ENCODE measurements around the gene SMIM35. TPM values are rescaled to one million over a fixed set of nuclear protein-coding genes. Genes with fewer than 3 reads are reported as not detected.
"Not testable (repeated sequence)": the region's sequence is repeated elsewhere in the genome, so short reads cannot be mapped to it uniquely, and the experiment has no call there.

The SMIM35 gene
- total RNA-seq, 4 donors from 2014 or later, result not detected

- no peak for TF ChIP-seq CTCF (IDR thresholded peaks at IDR 0.05)
- TF ChIP-seq POLR2A (IDR thresholded peaks at IDR 0.05), result no peak
- no peak for DNase-seq
- H3K27me3 ChIP-seq, result no peaks in the 10 kb centered on the region
- no peak overlapping the region for H3K4me3 ChIP-seq
- peaks cover 0 to 4% (median 0%) of the 10 kb centered on the region in 4 donors for H3K4me1 ChIP-seq
- no peaks in the 10 kb centered on the region for H3K36me3 ChIP-seq
- H3K27ac ChIP-seq, result peak overlapping the region in 2 of 4 donors; percentile 4 to 19
- H3K9me3 ChIP-seq, result no peaks in the 10 kb centered on the region
These were observed 107.8 kb downstream of the SMIM35 start for GRCh38 chr11:117978991-117979390.

- not testable (repeated sequence) for H3K4me3 ChIP-seq, H3K4me1 ChIP-seq, DNase-seq, H3K27me3 ChIP-seq, H3K27ac ChIP-seq, H3K36me3 ChIP-seq, H3K9me3 ChIP-seq
These were observed 108.4 kb downstream of the SMIM35 start for GRCh38 chr11:117978291-117978910.

- not testable (repeated sequence) for H3K4me3 ChIP-seq, H3K4me1 ChIP-seq, H3K36me3 ChIP-seq, H3K27ac ChIP-seq, H3K9me3 ChIP-seq, H3K27me3 ChIP-seq, DNase-seq
These were observed 109.0 kb downstream of the SMIM35 start for GRCh38 chr11:117977612-117978264.

- no peak for DNase-seq
- no peaks in the 10 kb centered on the region for H3K27me3 ChIP-seq
- H3K4me1 ChIP-seq, result peaks cover 0 to 15% (median 2%) of the 10 kb centered on the region in 4 donors
- no peak overlapping the region for H3K4me3 ChIP-seq
- TF ChIP-seq CTCF (IDR thresholded peaks at IDR 0.05) (no peak), POLR2A (IDR thresholded peaks at IDR 0.05) (no peak)
- H3K36me3 ChIP-seq, result no peaks in the 10 kb centered on the region
- no peak overlapping the region for H3K27ac ChIP-seq
- H3K9me3 ChIP-seq, result no peaks in the 10 kb centered on the region
These were observed 109.7 kb downstream of the SMIM35 start for GRCh38 chr11:117977029-117977428.

- H3K4me3 ChIP-seq, result no peak overlapping the region
- H3K36me3 ChIP-seq, result no peaks in the 10 kb centered on the region
- H3K9me3 ChIP-seq, result no peaks in the 10 kb centered on the region
- TF ChIP-seq CTCF (IDR thresholded peaks at IDR 0.05) (no peak), POLR2A (IDR thresholded peaks at IDR 0.05) (no peak)
- H3K27ac ChIP-seq, result no peak overlapping the region
- peaks cover 0 to 15% (median 2%) of the 10 kb centered on the region in 4 donors for H3K4me1 ChIP-seq
- H3K27me3 ChIP-seq, result no peaks in the 10 kb centered on the region
- no peak for DNase-seq
These were observed 110.3 kb downstream of the SMIM35 start for GRCh38 chr11:117976445-117976844.

- H3K27ac ChIP-seq, result no peak overlapping the region
- H3K36me3 ChIP-seq, result no peaks in the 10 kb centered on the region
- no peaks in the 10 kb centered on the region for H3K27me3 ChIP-seq
- no peaks in the 10 kb centered on the region for H3K9me3 ChIP-seq
- no peak overlapping the region for H3K4me3 ChIP-seq
- H3K4me1 ChIP-seq, result peaks cover 0 to 26% (median 4%) of the 10 kb centered on the region in 4 donors
- DNase-seq, result no peak
- TF ChIP-seq POLR2A (IDR thresholded peaks at IDR 0.05), result no peak
- no peak for TF ChIP-seq CTCF (IDR thresholded peaks at IDR 0.05)
These were observed 113.3 kb downstream of the SMIM35 start for GRCh38 chr11:117973503-117973860.
